Activated CD4-positive, CD25-positive, alpha-beta regulatory T cell treated with anti-CD3 and anti-CD28 coated beads, Interleukin-2, amount 50 U/mL, for 16 hours (primary cell): ENCODE results near the gene IGLL5.

Experiments used
- DNase-seq: peaks from one replicate; pipeline ENCODE4 v3.0.0-alpha.2; 2020; ENCODE audit warnings: low read depth, low spot score

Gene IGLL5

DNA sequence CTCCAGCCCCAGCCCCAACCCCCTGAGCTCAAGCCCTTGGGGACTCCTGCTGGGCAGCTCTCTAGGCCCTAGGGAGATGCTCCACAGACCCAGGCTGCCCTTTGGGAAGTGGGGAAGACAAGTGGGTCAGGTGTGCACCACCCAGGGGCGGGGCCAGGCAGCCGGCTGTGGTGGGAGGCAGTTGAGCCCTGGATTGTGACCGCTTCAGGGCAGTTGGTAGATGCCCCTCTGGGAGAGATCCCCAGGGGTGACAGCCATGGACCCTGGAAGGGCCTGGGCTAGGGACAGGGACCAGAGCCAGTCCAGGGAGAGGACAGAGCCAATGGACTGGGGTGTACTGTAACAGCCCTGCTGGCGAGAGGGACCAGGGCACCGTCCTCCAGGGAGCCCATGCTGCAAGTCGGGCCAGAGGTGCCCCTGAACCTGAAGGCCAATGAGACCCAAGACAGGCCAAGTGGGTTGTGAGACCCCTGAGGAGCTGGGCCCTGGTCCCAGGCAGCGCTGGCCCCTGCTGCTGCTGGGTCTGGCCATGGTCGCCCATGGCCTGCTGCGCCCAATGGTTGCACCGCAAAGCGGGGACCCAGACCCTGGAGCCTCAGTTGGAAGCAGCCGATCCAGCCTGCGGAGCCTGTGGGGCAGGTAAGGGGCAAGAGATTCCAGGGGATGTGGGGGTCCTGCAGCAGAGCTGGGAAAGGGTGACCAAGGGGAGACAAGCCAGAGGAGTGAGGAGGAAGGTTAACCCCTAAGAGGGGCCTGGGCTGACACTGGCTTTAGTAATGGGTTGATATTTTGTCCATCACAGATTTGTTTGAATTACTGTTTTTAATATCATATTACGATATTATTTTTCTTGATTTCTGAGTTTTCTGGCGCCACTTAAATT, at the start of gene IGLL5:
TSS of gene IGLL5 (plus strand) at position 196 of the 883 bp plus-strand sequence. CDS start at position 434, 238 bp downstream.
- no peak for DNase-seq

DNA sequence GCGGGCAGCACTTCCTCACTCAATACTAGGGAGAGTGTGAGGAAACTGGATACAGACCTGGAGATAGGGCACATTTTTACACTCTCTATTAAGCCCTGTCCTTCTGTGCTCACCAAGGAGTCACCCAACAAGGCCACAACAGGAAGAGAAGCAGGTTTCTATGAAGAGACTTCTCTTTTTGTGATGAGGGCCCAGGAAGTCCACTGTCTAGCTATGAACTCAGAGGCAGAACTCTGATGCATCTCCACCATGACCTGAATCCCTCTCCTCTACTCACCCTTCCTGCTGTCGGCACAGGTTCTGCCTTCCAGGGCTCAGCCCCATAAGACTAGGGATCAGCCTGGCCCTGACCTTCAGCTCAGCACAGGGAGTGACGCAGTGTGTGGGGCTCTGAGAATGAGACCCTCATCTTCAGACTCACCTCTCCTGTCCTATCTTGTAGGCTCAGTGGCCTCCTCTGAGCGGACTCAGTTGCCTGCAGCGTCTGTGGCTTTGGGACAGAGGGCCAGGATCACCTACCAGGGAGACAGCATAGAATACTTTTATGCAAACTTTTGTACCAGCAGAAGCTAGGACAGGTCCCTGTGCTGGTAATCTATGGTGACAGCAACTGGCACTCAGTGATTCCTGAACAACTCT, 49.3 kb upstream of the IGLL5 start:
- DNase-seq, result no peak

DNA sequence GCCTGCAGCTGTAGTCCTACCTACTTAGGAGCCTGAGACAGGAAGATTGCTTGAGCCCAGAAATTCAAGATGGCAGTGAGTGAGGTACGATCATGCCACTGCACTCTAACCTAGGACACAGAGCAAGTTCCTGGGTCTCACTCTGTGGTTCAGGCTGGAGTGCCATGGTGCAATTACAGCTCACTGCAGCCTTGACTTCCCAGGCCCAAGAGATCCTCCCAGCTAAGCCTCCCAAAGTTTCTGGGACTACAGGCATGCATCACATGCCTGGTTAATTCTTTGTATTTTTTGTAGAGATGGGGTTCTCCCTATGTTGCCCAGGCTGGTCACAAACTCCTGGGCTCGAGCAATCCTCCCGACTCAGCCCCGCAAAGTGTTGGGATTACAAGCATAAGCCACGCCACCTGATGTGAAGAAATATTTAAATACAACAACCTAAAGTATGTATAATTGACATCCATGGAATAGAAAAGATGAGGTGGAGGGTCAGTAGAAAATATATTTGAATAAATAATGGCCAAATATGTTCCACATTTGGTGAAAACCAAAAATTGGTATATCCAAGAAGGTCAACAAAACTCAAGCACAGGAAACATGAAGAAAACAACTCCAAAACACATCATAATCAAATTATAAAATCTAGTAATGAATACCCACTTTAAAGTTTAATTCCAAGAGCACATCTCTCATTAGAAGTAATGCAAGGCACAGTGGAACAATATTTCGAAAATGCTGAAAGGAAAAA, 47.9 kb upstream of the IGLL5 start:
- no peak for DNase-seq

DNA sequence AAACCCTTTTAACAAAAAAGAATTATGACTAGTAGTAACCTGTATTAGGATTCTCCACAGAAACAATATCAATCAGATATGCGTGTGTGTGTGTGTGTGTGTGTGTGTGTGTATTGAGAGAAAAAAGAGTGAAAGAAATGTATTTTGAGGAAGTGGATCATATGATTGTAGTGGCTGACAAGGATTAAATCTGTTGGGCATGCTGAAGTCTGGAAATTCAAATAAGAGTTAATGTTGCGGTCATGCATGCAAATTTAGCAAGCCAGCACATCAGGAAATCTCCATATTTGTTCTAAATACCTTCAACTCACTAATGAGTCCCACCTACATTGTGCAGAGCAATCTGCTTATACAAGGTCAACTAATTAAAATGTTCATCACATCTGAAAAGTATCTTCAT, 46.8 kb upstream of the IGLL5 start:
- DNase-seq, result no peak

DNA sequence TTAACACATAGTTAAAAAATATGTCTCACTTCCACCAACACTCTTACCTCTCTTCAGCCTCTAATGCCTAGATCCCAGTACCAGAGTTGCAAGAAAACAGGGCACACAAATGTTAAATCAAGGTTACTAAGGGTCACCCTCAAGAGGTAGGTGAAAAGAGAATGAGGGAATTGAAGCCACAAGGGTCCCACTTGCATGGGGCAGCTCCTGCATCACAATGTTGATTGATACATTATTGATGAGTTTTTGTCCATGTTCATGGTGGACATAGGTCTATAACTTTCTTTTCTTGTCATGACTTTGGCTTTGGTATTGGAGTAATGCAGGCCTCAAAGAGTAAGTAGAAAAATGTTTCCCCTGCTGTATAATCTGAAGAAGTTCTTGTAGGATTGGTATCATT, 46.0 kb upstream of the IGLL5 start:
- DNase-seq, result no peak

DNA sequence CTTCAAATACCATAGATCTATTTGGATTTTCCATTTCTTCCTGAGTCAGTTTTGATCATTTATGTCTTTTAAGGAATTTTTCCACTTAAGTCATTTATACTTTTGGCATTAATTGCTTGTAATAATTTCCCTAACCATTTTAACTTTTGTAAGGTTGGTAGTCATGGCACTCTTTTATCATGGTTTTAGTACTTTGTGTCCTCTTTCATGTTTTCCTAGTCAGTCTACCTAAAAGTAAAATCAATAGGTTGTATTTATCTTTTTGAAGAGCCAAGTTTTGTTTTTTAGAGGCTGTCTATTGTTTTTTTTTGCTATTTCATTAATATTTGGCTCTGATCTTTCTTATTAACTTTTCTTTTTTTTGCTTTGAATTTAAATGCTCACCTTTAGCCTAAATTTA, 45.5 kb upstream of the IGLL5 start:
- DNase-seq, result no peak

DNA sequence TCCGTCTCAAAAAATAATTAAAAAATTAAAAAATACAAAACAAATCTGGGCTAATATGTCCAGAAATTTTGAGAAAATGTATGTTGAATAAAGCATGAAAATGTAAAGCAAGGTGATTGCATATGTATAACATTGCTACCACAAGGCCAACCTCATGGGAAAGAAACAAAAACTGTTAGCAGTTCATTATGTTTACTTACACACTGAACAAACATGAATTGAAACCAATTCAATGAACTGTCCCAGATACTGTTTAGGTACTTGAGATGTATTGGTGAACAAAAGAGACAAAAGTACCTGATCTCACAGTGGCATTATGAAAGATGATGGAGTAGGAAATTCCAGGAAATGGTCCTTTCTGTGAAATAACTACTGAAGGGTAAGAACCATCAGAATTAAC, 43.8 kb upstream of the IGLL5 start:
- no peak for DNase-seq

DNA sequence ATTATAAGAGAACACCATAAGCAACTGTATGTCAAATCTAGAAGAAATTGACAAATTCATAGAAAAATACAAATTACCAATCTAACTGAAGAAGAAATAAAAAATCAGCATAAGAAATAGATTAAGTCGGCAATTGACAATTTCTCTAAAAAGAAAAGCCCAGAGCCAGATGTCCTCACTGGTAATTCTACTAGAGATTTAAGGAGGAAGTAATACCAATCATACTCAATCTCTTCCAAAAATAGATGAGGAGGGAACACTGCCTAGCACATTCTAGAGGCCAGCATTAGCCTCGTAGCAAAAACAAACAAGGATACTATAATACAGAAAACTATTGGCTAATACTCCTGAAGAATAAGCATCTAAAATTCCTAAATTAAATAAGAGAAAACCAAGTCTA, 40.4 kb upstream of the IGLL5 start:
- no peak for DNase-seq

DNA sequence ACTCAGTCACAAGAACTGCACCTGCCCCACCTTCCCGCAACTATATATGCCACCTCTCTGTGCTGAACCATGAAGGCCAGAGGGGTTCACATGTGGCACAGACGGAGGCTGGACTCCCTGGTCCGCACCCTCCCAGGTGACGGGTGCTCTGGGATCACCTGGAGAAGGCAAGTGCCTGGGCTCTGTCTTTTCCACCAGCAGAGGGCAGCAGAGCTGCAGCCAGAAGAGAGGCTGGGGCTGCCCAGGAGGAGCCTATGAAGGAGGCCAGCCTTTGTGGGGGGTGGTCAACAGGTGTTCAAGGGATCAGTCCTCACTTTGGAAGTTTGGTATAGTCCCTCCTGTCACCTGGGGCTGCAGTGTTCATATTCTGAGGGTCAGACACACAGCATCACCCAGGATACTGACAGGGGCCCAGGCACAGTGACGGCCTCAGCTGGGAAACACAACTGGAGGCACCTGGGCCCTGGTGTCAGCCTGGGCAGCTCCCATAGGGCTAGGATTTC, 39.2 kb upstream of the IGLL5 start:
- DNase-seq, result peak; percentile 47

DNA sequence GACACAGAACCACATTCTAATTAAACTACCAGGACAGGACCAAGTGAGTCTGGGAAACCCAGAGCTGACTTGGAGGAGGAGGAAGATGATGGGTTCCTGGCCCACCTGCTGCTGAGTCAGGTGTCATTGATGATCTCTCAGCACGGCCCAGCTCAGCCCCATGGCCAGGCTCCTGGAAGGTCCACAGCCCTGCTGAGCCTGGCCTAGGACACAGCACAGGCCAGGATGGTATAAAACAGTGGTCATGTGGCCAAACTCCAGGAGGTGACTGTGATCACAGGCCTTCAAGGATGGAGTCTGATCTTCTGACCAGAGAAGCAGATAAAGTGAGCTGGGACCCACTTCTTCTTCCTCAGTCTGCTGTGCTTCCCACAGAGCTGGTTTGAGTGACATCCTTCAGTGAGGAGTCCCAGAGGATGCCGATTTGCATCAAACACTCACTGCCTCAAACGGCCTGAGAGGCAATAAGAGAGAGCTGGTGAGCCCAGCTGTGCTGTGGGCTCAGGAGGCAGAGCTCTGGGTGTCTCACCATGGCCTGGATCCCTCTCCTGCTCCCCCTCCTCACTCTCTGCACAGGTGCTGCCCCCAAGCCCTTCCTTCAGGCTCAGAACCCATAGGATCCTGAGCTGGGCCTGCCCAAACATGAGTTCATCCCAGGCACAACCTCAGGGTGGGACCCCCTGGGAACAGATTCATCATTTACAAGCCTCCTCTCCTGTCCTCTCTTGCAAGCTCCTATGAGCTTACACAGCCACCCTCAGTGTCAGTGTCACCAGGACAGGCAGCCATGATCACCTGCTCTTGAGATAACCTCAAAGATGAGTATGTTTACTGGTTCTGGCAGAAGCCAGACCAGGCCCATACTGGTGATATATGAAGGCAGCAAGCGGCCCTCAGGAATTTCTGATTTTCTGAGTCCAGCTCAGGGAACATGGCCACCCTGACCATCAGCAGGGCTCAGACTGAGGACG, 37.7 kb upstream of the IGLL5 start:
- no peak for DNase-seq

DNA sequence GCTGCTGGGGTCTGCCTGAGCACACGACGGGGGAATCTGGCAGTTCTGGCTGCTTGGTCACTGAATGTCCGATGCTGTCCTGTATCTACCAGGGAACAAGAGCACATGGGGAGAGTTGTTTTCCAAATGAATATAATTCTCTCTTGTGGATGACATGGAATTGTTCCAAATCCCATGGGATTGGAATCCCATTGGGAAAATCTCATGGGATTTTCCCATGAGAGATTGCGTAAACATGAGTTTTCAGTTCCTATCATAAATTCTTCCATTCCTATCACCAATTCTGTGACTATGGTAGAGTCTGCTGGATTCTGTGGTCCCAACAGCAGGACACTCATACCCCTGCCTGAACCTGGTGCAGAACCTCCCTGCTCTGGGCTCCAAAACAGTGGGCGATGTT, 35.6 kb upstream of the IGLL5 start:
- DNase-seq, result no peak

DNA sequence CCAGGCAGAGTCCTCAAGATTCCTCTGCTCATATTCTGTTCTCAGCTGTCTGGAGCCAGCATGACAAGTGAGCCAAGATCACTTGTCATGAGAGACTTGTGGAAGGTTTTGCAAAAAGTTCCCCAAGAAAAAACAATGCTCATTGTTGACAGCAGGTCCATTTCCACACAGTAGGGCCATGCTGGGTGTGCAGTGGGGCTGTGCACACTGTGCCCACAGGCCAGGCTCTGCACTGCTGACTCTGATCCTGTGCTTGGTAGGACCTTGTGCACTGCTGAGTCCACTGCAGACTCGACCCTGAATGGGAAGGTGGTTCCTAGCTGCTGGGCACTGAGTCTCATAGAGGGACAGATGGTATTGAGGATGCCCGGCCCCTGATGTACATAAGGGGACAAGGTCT, 33.9 kb upstream of the IGLL5 start:
- no peak for DNase-seq

DNA sequence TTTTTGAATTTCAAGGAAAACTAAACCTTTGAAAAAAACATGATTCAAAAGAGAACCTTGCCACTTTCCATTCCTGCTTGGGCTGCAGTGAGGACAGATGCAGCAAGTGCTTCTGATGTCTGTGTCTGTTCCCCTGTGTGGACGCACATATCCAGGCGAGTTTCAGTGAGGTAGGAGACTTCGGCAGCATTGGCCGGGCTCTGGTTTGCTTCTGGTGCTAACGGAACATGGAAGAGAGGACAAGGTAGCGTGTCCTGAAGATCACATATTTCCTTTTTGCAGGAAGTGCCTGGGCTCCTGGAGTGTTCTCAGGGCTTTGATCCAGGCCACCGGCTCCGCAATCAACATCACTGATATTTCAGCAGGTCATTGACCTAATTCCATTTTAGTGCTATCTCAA, 33.1 kb upstream of the IGLL5 start:
- DNase-seq, result no peak

DNA sequence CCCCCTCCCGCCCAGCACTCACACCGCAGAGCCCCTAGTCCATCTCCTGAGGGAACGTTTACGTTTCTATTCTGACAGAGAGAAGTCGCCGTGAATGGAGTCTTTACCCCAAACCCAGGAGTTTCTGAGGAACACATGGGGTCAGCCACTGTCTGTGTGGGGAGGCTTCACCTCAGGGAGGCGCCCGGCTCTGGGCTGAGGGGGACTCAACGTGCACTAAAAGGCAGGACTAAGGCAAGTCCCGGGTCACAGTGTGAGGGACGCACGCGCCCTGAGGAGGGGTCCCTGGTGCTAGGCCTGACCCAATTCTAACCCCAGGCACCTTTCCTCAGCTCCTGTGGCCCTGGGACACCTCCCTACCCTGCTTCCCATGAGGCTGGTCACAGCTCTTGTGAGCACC, 32.5 kb upstream of the IGLL5 start:
- DNase-seq, result no peak

DNA sequence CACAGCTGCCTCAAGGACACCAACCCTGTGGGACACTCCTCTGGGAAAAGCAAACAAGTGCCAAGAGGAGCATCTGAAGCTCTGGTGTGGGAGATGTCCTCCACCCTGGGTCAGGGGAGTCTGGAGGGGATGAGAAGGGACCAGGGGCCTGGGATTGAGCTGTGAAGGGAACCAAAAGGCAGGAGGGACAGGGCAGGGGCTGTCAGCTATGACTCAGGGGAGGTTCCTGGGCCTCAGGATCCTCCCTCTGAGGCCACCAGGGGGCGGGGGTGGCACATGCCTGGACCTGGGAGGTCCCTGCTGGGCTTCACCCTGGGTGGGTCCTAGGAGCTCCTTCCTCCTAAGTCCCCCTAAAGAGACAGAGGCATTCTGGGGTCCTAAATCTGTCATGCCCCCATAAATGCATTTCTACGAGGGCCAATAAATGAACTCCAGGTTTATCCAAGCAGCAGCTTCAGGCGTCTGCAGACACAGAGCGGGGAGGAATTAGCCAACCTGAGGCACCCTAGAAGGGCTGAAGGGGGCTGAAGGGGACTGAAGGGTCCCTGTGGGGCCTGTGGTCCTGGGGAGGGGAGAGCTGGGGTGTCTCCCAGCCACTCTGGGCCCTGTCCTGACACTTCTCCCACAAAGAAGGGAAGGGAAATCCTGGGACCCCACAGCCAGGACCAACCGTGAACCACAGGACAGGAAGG, 31.9 kb upstream of the IGLL5 start:
- no peak for DNase-seq

DNA sequence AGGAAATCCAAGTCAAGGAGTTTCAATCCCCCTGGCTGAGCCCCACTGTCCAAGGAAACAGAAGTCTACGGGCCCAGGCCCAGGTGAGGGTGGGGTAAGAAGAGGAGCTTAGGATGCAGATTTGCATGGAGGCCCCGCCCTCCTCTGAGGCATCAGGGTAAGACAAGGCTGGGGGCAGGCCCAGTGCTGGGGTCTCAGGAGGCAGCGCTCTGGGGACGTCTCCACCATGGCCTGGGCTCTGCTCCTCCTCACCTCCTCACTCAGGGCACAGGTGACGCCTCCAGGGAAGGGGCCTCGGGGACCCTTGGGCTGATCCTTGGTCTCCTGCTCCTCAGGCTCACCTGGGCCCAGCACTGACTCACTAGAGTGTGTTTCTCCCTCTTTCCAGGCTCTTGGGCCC, 31.3 kb upstream of the IGLL5 start:
- no peak for DNase-seq

DNA sequence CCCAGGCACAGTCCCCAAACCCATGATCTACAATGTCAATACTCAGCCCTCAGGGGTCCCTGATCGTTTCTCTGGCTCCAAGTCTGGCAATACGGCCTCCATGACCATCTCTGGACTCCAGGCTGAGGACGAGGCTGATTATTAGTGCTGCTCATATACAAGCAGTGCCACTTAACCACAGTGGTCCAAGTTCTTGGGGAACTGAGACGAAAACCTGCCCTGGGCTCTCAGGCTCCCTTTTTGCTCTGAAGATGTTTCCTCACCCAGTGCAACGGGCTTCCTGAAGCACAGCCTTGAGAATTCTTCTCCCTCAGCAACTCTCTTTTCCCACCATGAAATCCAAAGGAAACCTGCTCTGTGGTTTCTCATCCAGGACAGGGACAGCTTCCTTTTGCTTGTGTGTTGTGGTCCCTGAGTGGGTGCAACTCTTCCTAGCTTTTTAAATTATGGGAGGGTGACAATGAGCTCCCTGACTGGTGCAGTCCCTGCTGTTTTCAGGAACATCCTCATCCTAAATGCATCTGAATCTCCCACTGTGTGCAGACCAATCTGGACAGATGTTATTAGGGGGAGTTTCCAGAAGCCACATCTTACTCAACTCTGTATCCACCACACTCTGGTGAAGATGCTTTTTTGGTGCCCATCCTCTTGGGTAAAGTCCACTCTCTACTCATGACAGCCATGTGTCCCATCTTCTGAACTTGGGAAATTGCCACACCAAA, 30.6 kb upstream of the IGLL5 start:
- DNase-seq, result no peak

DNA sequence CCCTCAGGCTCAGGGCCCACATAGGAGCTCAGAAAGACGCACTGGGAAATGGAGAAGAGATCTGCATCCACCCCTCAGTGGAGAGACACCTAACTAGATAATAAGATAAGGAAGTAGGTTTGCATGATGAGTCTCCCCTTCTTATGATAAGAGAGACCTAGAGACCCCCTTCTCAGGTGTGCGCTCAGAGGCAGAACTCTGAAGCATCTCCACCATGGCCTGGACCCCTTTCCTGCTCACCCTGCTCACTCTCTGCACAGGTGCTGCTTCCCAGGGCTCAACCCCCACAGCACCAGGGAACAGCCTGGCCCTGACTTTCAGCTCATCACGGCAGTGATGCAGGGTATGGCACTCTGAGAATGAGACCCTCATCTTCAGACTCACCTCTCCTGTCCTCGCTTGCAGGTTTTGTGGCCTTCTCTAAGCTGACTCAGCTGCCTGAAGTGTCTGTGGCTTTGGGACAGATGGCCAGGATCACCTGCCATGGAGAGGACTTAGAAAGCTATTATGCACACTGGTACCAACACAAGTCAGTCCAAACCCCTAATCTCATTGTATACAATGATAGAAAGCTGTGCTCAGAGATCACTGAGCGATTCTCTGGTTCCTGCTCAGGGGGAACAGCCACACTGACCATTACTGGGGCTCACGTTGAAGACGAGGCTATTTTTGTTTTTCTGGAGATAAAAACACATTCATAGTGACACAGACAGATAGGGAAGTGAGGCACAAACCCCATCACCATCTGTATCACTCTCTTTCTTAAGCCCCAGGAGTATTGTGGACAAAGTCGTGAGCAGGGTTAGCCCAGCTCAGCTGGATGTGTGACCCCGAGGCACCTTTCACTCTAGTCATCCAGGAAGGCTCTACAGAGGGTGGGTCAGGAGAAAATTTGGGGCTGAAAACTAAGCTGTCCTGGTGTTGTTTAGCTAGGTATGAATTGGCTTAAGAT, 29.7 kb upstream of the IGLL5 start:
- DNase-seq, result no peak

DNA sequence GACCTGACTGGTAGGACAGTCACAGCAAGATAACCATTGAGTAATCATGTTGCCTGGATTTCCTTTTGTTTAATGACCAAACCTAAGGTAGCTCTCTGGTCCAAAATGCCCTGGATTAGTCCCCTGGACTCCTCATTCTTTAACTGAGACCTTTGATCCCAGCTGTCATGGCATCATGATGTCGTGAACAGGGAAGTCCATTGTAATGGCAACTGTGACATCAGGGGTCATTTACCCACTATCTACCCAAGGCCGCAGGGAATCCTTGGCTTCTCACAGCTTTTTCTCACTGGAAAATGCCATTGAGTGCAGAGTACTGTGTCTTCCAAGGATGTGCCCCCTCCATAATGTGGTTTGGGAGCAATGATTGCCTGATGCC, 29.1 kb upstream of the IGLL5 start:
- DNase-seq, result no peak
